MM.1S (cell line): ENCODE measurements around the gene PRKCB.
"Not testable (repeated sequence)": the region's sequence is repeated elsewhere in the genome, so short reads cannot be mapped to it uniquely, and the experiment has no call there.

Experiments
- DNase-seq: peaks from one replicate; pipeline ENCODE4 v3.0.0-alpha.2; 2015
- H2AFZ ChIP-seq: fragments of 300-600 bp; sonication (generic); 2 replicates; pipeline ENCODE4 v1.6.0; 2016; ENCODE audit warnings: antibody characterized with exemption, low read length
- H3F3A ChIP-seq: fragments of 300-600 bp; sonication (generic); 2 replicates; pipeline ENCODE4 v1.6.1; 2016; ENCODE audit warnings: mild to moderate bottlenecking, antibody characterized with exemption, low read length, moderate library complexity, mixed read lengths; ENCODE audit not compliant: insufficient read depth
- H3K27ac ChIP-seq: fragments of 300-600 bp; sonication (generic); 2 replicates; pipeline ENCODE4 v1.5.1; 2016; ENCODE audit warnings: mild to moderate bottlenecking, low read length
- H3K27me3 ChIP-seq: fragments of 300-600 bp; sonication (generic); replicated peaks from 2 replicates; pipeline ENCODE4 v1.6.0; 2016; ENCODE audit warnings: low read length; ENCODE audit not compliant: insufficient read depth
- H3K36me3 ChIP-seq: fragments of 300-600 bp; sonication (generic); replicated peaks from 2 replicates; pipeline ENCODE4 v1.6.1; 2016; ENCODE audit warnings: mild to moderate bottlenecking, low read length, mixed read lengths; ENCODE audit not compliant: insufficient read depth
- H3K4me1 ChIP-seq: fragments of 300-600 bp; sonication (generic); 2 replicates; pipeline ENCODE4 v1.6.1; 2016; ENCODE audit warnings: low read length, mixed read lengths
- H3K4me2 ChIP-seq: fragments of 300-600 bp; sonication (generic); 2 replicates; pipeline ENCODE4 v1.6.0; 2016; ENCODE audit warnings: low read depth, low read length
- H3K4me3 ChIP-seq: fragments of 300-600 bp; sonication (generic); 2 replicates; pipeline ENCODE4 v1.5.1; 2016; ENCODE audit warnings: low read length, mixed read lengths
- H3K79me2 ChIP-seq: fragments of 300-600 bp; sonication (generic); 2 replicates; pipeline ENCODE4 v1.6.1; 2016; ENCODE audit warnings: mixed run types, low read length, mixed read lengths
- H3K9ac ChIP-seq: fragments of 300-600 bp; sonication (generic); 2 replicates; pipeline ENCODE4 v1.6.1; 2016; ENCODE audit warnings: low read length, mixed read lengths
- H3K9me2 ChIP-seq: fragments of 300-600 bp; sonication (generic); replicated peaks from 2 replicates; pipeline ENCODE4 v1.6.1; 2016; ENCODE audit warnings: mild to moderate bottlenecking, low read length, mixed read lengths; ENCODE audit not compliant: insufficient read depth
- H3K9me3 ChIP-seq: fragments of 300-600 bp; sonication (generic); replicated peaks from 2 replicates; pipeline ENCODE4 v1.6.1; 2016; ENCODE audit warnings: mild to moderate bottlenecking, low read length, mixed read lengths; ENCODE audit not compliant: insufficient read depth
- H4K20me1 ChIP-seq: fragments of 300-600 bp; sonication (generic); 2 replicates; pipeline ENCODE4 v1.6.1; 2016; ENCODE audit warnings: mild to moderate bottlenecking, low read length, moderate library complexity, mixed read lengths; ENCODE audit not compliant: insufficient read depth
- EZH2 ChIP-seq: fragments of 300-600 bp; sonication (generic); optimal IDR thresholded peaks from 2 replicates; pipeline ENCODE3; 2017; ENCODE audit warnings: low read depth, mild to moderate bottlenecking, antibody characterized with exemption, low read length, mixed read lengths
- EZH2phosphoT487 ChIP-seq: fragments of 300-600 bp; sonication (generic); IDR thresholded peaks from 2 replicates; pipeline ENCODE4 v1.6.1; 2018; ENCODE audit warnings: antibody characterized with exemption, low read length
- TF ChIP-seq, protein P1 (sequence below): fragments of 300-600 bp; sonication (generic); IDR thresholded peaks from 2 replicates; pipeline ENCODE4 v1.5.1; 2016; ENCODE audit warnings: antibody characterized with exemption, low read length, mixed read lengths

Gene PRKCB

GRCh38 chr16:23908790-23909189 is 73.0 kb downstream of the PRKCB start:
- no peak overlapping the region for H3K4me3 ChIP-seq
- H3K27me3 ChIP-seq, result no peaks in the 10 kb centered on the region
- no peaks in the 10 kb centered on the region for H3F3A ChIP-seq
- no peaks in the 10 kb centered on the region for H3K4me1 ChIP-seq
- H4K20me1 ChIP-seq, result no peaks in the 10 kb centered on the region
- no peak overlapping the region for H3K9ac ChIP-seq
- no peak overlapping the region for H3K27ac ChIP-seq
- H3K4me2 ChIP-seq, result no peak overlapping the region
- no peak for DNase-seq
- TF ChIP-seq EZH2 (no peak), EZH2phosphoT487 (no peak)
- TF ChIP-seq, protein P1, sequence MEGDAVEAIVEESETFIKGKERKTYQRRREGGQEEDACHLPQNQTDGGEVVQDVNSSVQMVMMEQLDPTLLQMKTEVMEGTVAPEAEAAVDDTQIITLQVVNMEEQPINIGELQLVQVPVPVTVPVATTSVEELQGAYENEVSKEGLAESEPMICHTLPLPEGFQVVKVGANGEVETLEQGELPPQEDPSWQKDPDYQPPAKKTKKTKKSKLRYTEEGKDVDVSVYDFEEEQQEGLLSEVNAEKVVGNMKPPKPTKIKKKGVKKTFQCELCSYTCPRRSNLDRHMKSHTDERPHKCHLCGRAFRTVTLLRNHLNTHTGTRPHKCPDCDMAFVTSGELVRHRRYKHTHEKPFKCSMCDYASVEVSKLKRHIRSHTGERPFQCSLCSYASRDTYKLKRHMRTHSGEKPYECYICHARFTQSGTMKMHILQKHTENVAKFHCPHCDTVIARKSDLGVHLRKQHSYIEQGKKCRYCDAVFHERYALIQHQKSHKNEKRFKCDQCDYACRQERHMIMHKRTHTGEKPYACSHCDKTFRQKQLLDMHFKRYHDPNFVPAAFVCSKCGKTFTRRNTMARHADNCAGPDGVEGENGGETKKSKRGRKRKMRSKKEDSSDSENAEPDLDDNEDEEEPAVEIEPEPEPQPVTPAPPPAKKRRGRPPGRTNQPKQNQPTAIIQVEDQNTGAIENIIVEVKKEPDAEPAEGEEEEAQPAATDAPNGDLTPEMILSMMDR, result no peak
- H2AFZ ChIP-seq, result no peak overlapping the region
- no peaks in the 10 kb centered on the region for H3K9me2 ChIP-seq
- no peaks in the 10 kb centered on the region for H3K79me2 ChIP-seq
- H3K36me3 ChIP-seq, result no peaks in the 10 kb centered on the region
- no peaks in the 10 kb centered on the region for H3K9me3 ChIP-seq

DNA sequence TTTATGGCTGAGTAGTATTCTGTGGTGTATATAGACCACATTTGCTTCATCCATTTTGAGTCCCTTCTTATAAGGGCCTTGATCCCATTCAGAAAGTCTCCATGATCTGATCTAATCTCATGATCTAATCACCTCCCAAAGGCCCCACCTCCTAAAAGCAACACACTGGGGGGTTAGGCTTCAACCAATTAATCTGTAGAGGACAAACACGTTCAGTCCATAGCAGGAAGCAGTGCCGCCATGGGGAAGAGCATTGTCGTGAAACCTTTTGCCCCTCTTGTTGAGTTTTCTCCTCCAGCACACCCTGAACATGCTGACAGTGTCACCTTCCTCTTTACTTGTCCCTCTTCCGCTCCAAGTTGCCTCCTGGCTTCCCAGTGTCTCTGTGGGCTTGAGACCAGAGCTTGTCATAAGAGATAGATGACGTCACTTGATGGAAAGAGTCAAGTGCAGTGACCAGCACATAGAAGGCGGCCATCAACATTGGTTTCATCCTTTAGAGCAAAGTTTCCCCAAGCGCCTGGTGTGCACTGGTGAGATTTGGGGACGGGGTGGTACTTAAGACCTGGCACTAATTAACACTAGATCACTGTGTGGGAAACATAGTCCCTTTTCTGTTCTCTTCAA is 74.1 kb downstream of the PRKCB start:
- H3K4me3 ChIP-seq, result no peak overlapping the region
- H3K27ac ChIP-seq, result no peak overlapping the region
- no peak overlapping the region for H2AFZ ChIP-seq
- no peaks in the 10 kb centered on the region for H3K79me2 ChIP-seq
- H3K36me3 ChIP-seq, result no peaks in the 10 kb centered on the region
- no peaks in the 10 kb centered on the region for H4K20me1 ChIP-seq
- H3K4me2 ChIP-seq, result no peak overlapping the region
- no peak for TF ChIP-seq EZH2
- TF ChIP-seq EZH2phosphoT487, result no peak
- no peaks in the 10 kb centered on the region for H3K27me3 ChIP-seq
- H3K4me1 ChIP-seq, result no peaks in the 10 kb centered on the region
- no peaks in the 10 kb centered on the region for H3K9me3 ChIP-seq
- H3K9me2 ChIP-seq, result no peaks in the 10 kb centered on the region
- H3F3A ChIP-seq, result no peaks in the 10 kb centered on the region
- no peak for DNase-seq
- H3K9ac ChIP-seq, result no peak overlapping the region

DNA sequence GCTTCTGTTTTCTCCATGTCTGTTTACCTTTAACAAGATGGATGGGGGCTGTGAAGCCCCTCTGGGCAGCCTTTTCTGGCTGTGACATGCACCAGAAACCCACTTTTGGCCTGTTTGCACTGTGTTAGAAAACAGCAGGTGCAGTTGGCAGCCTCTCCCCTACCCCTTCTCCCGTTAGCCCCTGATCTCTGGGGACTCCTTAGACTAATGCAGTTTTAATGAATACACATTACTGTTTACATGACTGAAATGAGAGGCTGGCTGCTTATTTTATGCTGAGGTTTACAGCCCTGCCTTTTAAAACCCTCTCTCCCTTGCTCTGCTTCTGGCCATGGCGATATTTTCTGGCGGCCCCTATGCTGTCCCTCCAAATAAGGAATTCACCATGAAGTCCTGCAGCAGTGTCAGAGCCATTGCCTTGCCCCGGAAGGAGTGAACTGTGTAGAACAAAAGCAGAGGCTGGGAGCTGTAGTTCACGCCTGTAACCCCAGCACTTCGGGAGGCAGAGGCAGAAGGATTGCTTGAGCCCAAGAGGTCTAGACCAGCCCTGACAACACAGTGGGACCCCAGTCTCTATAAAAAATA is 79.3 kb downstream of the PRKCB start:
- DNase-seq, result no peak
- H4K20me1 ChIP-seq, result no peaks in the 10 kb centered on the region
- H3F3A ChIP-seq, result no peaks in the 10 kb centered on the region
- TF ChIP-seq EZH2, result no peak
- H3K27ac ChIP-seq, result no peak overlapping the region
- H3K79me2 ChIP-seq, result no peaks in the 10 kb centered on the region
- H3K4me2 ChIP-seq, result no peak overlapping the region
- H3K27me3 ChIP-seq, result no peaks in the 10 kb centered on the region
- no peaks in the 10 kb centered on the region for H3K9me3 ChIP-seq
- H2AFZ ChIP-seq, result no peak overlapping the region
- H3K4me1 ChIP-seq, result no peaks in the 10 kb centered on the region
- H3K4me3 ChIP-seq, result no peak overlapping the region
- no peaks in the 10 kb centered on the region for H3K9me2 ChIP-seq
- no peaks in the 10 kb centered on the region for H3K36me3 ChIP-seq
- H3K9ac ChIP-seq, result no peak overlapping the region

- H3K4me1 ChIP-seq, H3F3A ChIP-seq, H3K4me2 ChIP-seq, H3K27ac ChIP-seq, H2AFZ ChIP-seq, H3K36me3 ChIP-seq, H3K9ac ChIP-seq, H3K9me3 ChIP-seq, H3K27me3 ChIP-seq, DNase-seq, H3K9me2 ChIP-seq, H3K4me3 ChIP-seq, H3K79me2 ChIP-seq, H4K20me1 ChIP-seq: not testable (repeated sequence)
Observed at GRCh38 chr16:23916552-23916951, 80.8 kb downstream of the PRKCB start.
